ENCODE data around the gene COL27A1.

Gene COL27A1

GRCh38 chr9:114279693-114280092, 124.4 kb downstream of the COL27A1 start:
- FAIRE-seq (no peak), DNase-seq (ENCODE audit: insufficient read length) (no peak)
- TF ChIP-seq TAF1 (IDR thresholded peaks at IDR 0.05; ENCODE audit: borderline replicate concordance, low read depth, low read length) (no peak), POLR2A (IDR thresholded peaks at IDR 0.05; ENCODE audit: low read depth, low read length) (no peak), POLR2AphosphoS5 (IDR thresholded peaks at IDR 0.05; ENCODE audit: low read depth, low read length) (no peak)

GRCh38 chr9:114280636-114281472, 125.5 kb downstream of the COL27A1 start:
- FAIRE-seq (no peak), DNase-seq (ENCODE audit: insufficient read length) (no peak)
- no peak for TF ChIP-seq TAF1 (IDR thresholded peaks at IDR 0.05; ENCODE audit: borderline replicate concordance, low read depth, low read length)
- no peak for TF ChIP-seq POLR2A (IDR thresholded peaks at IDR 0.05; ENCODE audit: low read depth, low read length)
- no peak for TF ChIP-seq POLR2AphosphoS5 (IDR thresholded peaks at IDR 0.05; ENCODE audit: low read depth, low read length)

- TF ChIP-seq TAF1 (IDR thresholded peaks at IDR 0.05; ENCODE audit: borderline replicate concordance, low read depth, low read length) (no peak), POLR2A (IDR thresholded peaks at IDR 0.05; ENCODE audit: low read depth, low read length) (no peak), POLR2AphosphoS5 (IDR thresholded peaks at IDR 0.05; ENCODE audit: low read depth, low read length) (no peak)
- no peak for FAIRE-seq
- DNase-seq (ENCODE audit: insufficient read length): no peak
Measured at GRCh38 chr9:114281473-114282103, 126.3 kb downstream of the COL27A1 start.

GRCh38 chr9:114282104-114282485, 126.8 kb downstream of the COL27A1 start:
- FAIRE-seq: no peak
- DNase-seq (ENCODE audit: insufficient read length): no peak
- no peak for TF ChIP-seq TAF1 (IDR thresholded peaks at IDR 0.05; ENCODE audit: borderline replicate concordance, low read depth, low read length)
- TF ChIP-seq POLR2AphosphoS5 (IDR thresholded peaks at IDR 0.05; ENCODE audit: low read depth, low read length): no peak
- no peak for TF ChIP-seq POLR2A (IDR thresholded peaks at IDR 0.05; ENCODE audit: low read depth, low read length)

- no peak for TF ChIP-seq TAF1 (IDR thresholded peaks at IDR 0.05; ENCODE audit: borderline replicate concordance, low read depth, low read length)
- no peak for TF ChIP-seq POLR2A (IDR thresholded peaks at IDR 0.05; ENCODE audit: low read depth, low read length)
- no peak for TF ChIP-seq POLR2AphosphoS5 (IDR thresholded peaks at IDR 0.05; ENCODE audit: low read depth, low read length)
- DNase-seq (ENCODE audit: insufficient read length) (no peak), FAIRE-seq (no peak)
Measured at GRCh38 chr9:114282507-114282906, 127.2 kb downstream of the COL27A1 start.

GRCh38 chr9:114282926-114283325, 127.6 kb downstream of the COL27A1 start:
- DNase-seq (ENCODE audit: insufficient read length): no peak

GRCh38 chr9:114283551-114284111, 128.3 kb downstream of the COL27A1 start:
- DNase-seq (ENCODE audit: insufficient read length): no peak
- FAIRE-seq: no peak
- TF ChIP-seq POLR2A (IDR thresholded peaks at IDR 0.05; ENCODE audit: low read depth, low read length) (no peak), POLR2AphosphoS5 (IDR thresholded peaks at IDR 0.05; ENCODE audit: low read depth, low read length) (no peak), TAF1 (IDR thresholded peaks at IDR 0.05; ENCODE audit: borderline replicate concordance, low read depth, low read length) (no peak)

More at GRCh38 chr9:114282926-114283325, 127.6 kb downstream of the COL27A1 start:
- TF ChIP-seq TAF1 (IDR thresholded peaks at IDR 0.05; ENCODE audit: borderline replicate concordance, low read depth, low read length) (no peak), POLR2A (IDR thresholded peaks at IDR 0.05; ENCODE audit: low read depth, low read length) (no peak), POLR2AphosphoS5 (IDR thresholded peaks at IDR 0.05; ENCODE audit: low read depth, low read length) (no peak)
- no peak for FAIRE-seq

GRCh38 chr9:114284316-114285060, 129.2 kb downstream of the COL27A1 start:
- TF ChIP-seq POLR2AphosphoS5 (IDR thresholded peaks at IDR 0.05; ENCODE audit: low read depth, low read length) (no peak), POLR2A (IDR thresholded peaks at IDR 0.05; ENCODE audit: low read depth, low read length) (no peak), TAF1 (IDR thresholded peaks at IDR 0.05; ENCODE audit: borderline replicate concordance, low read depth, low read length) (no peak)
- no peak for FAIRE-seq
- DNase-seq (ENCODE audit: insufficient read length): no peak

- no peak for DNase-seq (ENCODE audit: insufficient read length)
- FAIRE-seq: no peak
- TF ChIP-seq POLR2A (IDR thresholded peaks at IDR 0.05; ENCODE audit: low read depth, low read length) (no peak), TAF1 (IDR thresholded peaks at IDR 0.05; ENCODE audit: borderline replicate concordance, low read depth, low read length) (no peak), POLR2AphosphoS5 (IDR thresholded peaks at IDR 0.05; ENCODE audit: low read depth, low read length) (no peak)
Measured at GRCh38 chr9:114285166-114285867, 130.0 kb downstream of the COL27A1 start.

- FAIRE-seq: no peak
- DNase-seq (ENCODE audit: insufficient read length): no peak
- no peak for TF ChIP-seq POLR2AphosphoS5 (IDR thresholded peaks at IDR 0.05; ENCODE audit: low read depth, low read length)
- no peak for TF ChIP-seq POLR2A (IDR thresholded peaks at IDR 0.05; ENCODE audit: low read depth, low read length)
- TF ChIP-seq TAF1 (IDR thresholded peaks at IDR 0.05; ENCODE audit: borderline replicate concordance, low read depth, low read length): no peak
Measured at GRCh38 chr9:114286146-114286679, 130.9 kb downstream of the COL27A1 start.

Data from GM12892 (cell line).